ENCODE data around the gene PPP2R2B. TPM values are rescaled to one million over a fixed set of nuclear protein-coding genes. Genes with fewer than 3 reads are reported as not detected.
"Not testable (repeated sequence)": the region's sequence is repeated elsewhere in the genome, so short reads cannot be mapped to it uniquely, and the experiment has no call there.

The PPP2R2B gene
- total RNA-seq, 4 donors from 2014 or later = 0.53 to 2.0 (median 1.1) TPM

DNA sequence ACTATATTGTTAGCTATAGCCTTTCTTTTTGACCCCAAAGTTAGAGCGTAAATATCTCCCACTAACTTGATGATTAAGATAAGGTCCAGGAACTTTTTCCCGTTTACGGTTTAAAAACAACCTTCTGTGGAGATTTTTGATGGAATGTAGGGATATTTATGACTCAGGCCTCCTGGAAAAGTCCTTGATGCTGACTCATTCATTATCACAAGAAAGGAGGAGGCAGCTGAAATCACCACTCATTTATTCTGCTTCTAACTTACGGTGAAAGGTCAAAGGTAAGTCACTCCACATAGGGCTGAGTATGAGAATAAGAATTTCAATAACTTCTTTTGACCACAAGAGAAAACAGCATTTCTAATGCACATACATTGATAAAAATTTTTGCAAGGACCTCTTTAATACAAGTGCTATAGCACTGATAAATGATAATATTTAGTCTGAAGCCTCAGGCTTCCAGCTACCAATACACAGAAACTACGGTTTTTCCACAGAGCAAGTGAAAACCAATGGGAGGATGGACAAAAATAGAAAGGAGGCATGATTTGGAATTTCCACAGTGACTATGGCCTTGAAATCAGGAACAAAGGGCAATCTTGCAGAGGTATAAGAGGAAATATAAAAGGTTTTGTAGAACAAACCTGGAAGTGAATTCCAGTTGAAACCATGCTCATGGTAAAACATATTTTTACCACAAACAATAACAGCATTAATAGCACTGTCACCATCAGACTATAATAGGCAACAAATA is 146.5 kb downstream of the PPP2R2B start:
- Histone ChIP-seq H3K27me3 (no peaks in the 10 kb centered on the region), H3K9me3 (peaks cover 0 to 14% (median 3%) of the 10 kb centered on the region in 3 donors), H3K4me3 (no peak overlapping the region), H3K36me3 (no peaks in the 10 kb centered on the region), H3K4me1 (no peaks in the 10 kb centered on the region), H3K27ac (no peak overlapping the region)
- intact Hi-C loops (cut with DNase I) = no loop called here
- WGBS, 2 donors = 45 to 49% methylated on average over 5 of the region's 5 CpGs
- DNase-seq = no peak
- TF ChIP-seq POLR2A (IDR thresholded peaks at IDR 0.05) (no peak), CTCF (IDR thresholded peaks at IDR 0.05) (no peak)

DNA sequence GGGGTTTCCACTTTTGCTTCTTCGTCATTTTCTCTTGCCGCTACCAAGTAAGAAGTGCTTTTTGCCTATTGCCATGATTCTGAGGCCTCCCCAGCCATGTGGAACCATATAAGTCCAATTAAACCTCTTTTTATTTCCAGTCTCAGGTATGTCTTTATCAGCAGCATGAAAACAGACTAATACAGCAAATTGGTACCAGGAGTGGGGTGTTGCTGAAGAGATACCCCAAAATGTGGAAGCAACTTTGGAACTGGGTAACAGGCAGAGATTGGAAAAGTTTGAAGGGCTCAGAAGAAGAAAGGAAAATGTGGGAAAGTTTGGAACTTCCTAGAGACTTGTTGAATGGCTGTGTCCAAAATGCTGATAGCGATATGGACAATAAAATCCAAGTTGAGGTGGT is 149.8 kb downstream of the PPP2R2B start:
- H3K4me1 ChIP-seq; intact Hi-C loops (cut with DNase I); H3K27ac ChIP-seq; H3K36me3 ChIP-seq; H3K27me3 ChIP-seq; DNase-seq; H3K4me3 ChIP-seq: not testable (repeated sequence)
- peaks cover 0 to 14% (median 3%) of the 10 kb centered on the region in 3 donors for H3K9me3 ChIP-seq
- WGBS, 2 donors = 86 to 90% methylated on average over 3 of the region's 3 CpGs

- Histone ChIP-seq H3K27me3 (no peaks in the 10 kb centered on the region), H3K36me3 (no peaks in the 10 kb centered on the region), H3K9me3 (peaks cover 0 to 14% (median 3%) of the 10 kb centered on the region in 3 donors), H3K4me3 (no peak overlapping the region), H3K27ac (no peak overlapping the region), H3K4me1 (peaks cover 0 to 12% (median 4%) of the 10 kb centered on the region in 3 donors)
- no peak for DNase-seq
- 63 to 85% methylated on average over 1 of the region's 1 CpG for WGBS, 2 donors
- TF ChIP-seq POLR2A (IDR thresholded peaks at IDR 0.05) (no peak), CTCF (IDR thresholded peaks at IDR 0.05) (no peak)
- intact Hi-C loops (cut with DNase I) = no loop called here
Observed at GRCh38 chr5:146726891-146727290, 151.7 kb downstream of the PPP2R2B start.

DNA sequence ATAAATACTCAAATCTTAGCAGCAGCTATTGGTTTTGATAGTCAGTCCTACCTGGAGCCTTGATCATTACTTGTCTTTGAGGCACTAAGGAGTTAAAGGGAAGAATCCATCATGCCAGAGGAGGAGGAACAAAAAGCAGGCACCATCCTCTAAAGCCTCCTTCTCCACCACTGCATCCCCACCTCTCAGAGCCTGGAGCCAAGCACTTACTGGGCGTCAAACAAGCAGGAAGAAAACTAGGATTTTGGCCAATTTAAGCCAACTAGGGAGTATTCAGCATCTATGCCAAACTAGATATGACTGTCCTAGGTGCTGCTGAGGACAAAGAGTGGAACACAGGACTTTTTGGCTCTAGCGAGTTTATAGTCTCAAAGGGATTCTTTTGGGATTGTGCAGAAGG is 152.5 kb downstream of the PPP2R2B start:
- Histone ChIP-seq H3K9me3 (peaks cover 0 to 14% (median 3%) of the 10 kb centered on the region in 3 donors), H3K36me3 (no peaks in the 10 kb centered on the region), H3K27ac (no peak overlapping the region), H3K4me1 (peaks cover 0 to 18% (median 6%) of the 10 kb centered on the region in 3 donors), H3K4me3 (no peak overlapping the region), H3K27me3 (no peaks in the 10 kb centered on the region)
- DNase-seq = no peak
- TF ChIP-seq POLR2A (IDR thresholded peaks at IDR 0.05) (no peak), CTCF (IDR thresholded peaks at IDR 0.05) (no peak)
- WGBS, 2 donors = 40 to 68% methylated on average over 2 of the region's 2 CpGs
- intact Hi-C loops (cut with DNase I) = no loop called here

DNA sequence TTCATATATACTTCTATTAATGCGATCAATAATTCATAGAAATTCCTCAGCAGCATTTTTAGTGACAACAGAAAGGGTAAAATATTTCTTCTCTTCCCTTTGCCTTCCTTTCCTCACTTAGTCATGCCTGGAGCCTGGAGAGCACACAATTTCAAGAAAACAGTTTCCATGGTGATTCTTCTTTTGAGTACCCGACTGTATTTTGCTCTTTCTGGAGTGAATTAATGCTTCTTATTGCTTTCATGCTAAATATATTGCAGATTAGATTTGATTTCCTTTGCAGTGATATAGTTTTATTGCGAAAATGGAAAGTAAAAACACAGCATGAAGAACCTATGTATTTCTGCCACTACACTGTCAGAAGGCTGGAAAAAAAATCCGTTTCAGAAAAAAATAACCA is 153.5 kb downstream of the PPP2R2B start:
- Histone ChIP-seq H3K4me1 (peaks cover 0 to 18% (median 6%) of the 10 kb centered on the region in 3 donors), H3K4me3 (no peak overlapping the region), H3K27me3 (no peaks in the 10 kb centered on the region), H3K36me3 (no peaks in the 10 kb centered on the region), H3K27ac (no peak overlapping the region), H3K9me3 (peaks cover 0 to 14% (median 3%) of the 10 kb centered on the region in 3 donors)
- TF ChIP-seq POLR2A (IDR thresholded peaks at IDR 0.05) (no peak), CTCF (IDR thresholded peaks at IDR 0.05) (no peak)
- no peak for DNase-seq
- intact Hi-C loops (cut with DNase I) = no loop called here
- WGBS, 2 donors = 67 to 70% methylated on average over 4 of the region's 4 CpGs

All from esophagus squamous epithelium (tissue), 5 donors.